H1 (cell line): ENCODE measurements around the gene FMNL2. TPM values are rescaled to one million over a fixed set of nuclear protein-coding genes. Genes with fewer than 3 reads are reported as not detected.

Experiments
- CTCF ChIA-PET: fragments of 300-600 bp; sonication (Branson Sonifier 250); formaldehyde crosslinking; loops from one replicate; lab custom pipeline; 2021; ENCODE audit not compliant: partially characterized antibody; lab: Charles Lee
- POLR2A ChIA-PET: fragments of 300-600 bp; sonication (Branson Sonifier 250); formaldehyde crosslinking; loops from one replicate; lab custom pipeline; 2021; ENCODE audit warnings: inconsistent platforms; ENCODE audit not compliant: partially characterized antibody; lab: Charles Lee
- DNase-seq, 2 experiments: peaks; one replicate each; pipeline versions ENCODE4 v3.0.0 to v3.0.0-alpha.2; 2010 to 2022; ENCODE audit warnings: low spot score in 2 of 2, low read depth in 1 of 2, mixed read lengths in 1 of 2
- FAIRE-seq: peaks from 2 replicates; lab custom pipeline; 2011; peaks lifted over from hg19 to GRCh38; lab: Jason Lieb, UNC
- H2AFZ ChIP-seq: 2 replicates; pipeline ENCODE4 v1.8.1; 2012; ENCODE audit warnings: low read length, inconsistent platforms
- H2AK5ac ChIP-seq: 2 replicates; pipeline ENCODE4 v1.6.1; 2013; ENCODE audit warnings: low read depth, low read length
- H2BK120ac ChIP-seq: replicated peaks from 2 replicates; pipeline ENCODE3; 2013; ENCODE audit warnings: low read depth, low read length, inconsistent platforms
- H2BK12ac ChIP-seq: 2 replicates; pipeline ENCODE4 v1.6.1; 2013; ENCODE audit warnings: low read depth, low read length
- H2BK15ac ChIP-seq: 2 replicates; pipeline ENCODE4 v1.6.1; 2013; ENCODE audit warnings: low read length
- H2BK20ac ChIP-seq: 2 replicates; pipeline ENCODE4 v1.6.1; 2013; ENCODE audit warnings: low read length
- H2BK5ac ChIP-seq: 2 replicates; pipeline ENCODE4 v1.6.1; 2013; ENCODE audit warnings: low read depth, low read length
- H3K14ac ChIP-seq: 2 replicates; pipeline ENCODE4 v1.6.1; 2013; ENCODE audit warnings: inconsistent platforms; ENCODE audit not compliant: insufficient read length
- H3K18ac ChIP-seq: 2 replicates; pipeline ENCODE4 v1.6.1; 2013; ENCODE audit warnings: low read length; ENCODE audit errors: extremely low read depth
- H3K23ac ChIP-seq: 2 replicates; pipeline ENCODE4 v1.6.1; 2013; ENCODE audit warnings: inconsistent platforms; ENCODE audit not compliant: insufficient read length
- H3K23me2 ChIP-seq: 2 replicates; pipeline ENCODE4 v1.6.1; 2013; ENCODE audit warnings: low read depth, low read length
- H3K27ac ChIP-seq: 2 replicates; pipeline ENCODE4 v1.6.1; 2011; ENCODE audit warnings: low read depth, low read length, inconsistent platforms
- H3K27me3 ChIP-seq, 4 experiments: replicated peaks in 1 of 4; 1 replicate in 1 of 4; 2 replicates in 3 of 4; pipeline versions ENCODE4 v1.6.1 to v1.8.1; 2011 to 2013; ENCODE audit warnings: low read length in 3 of 4, mild to moderate bottlenecking in 3 of 4, inconsistent platforms in 2 of 4, mixed read lengths in 2 of 4, moderate library complexity in 1 of 4; ENCODE audit not compliant: control insufficient read depth in 3 of 4, insufficient read depth in 3 of 4; ENCODE audit errors: extremely low read depth in 1 of 4
- H3K36me3 ChIP-seq, 4 experiments: 2 replicates each; pipeline versions ENCODE4 v1.6.1 to v1.8.1; 2011 to 2013; ENCODE audit warnings: mild to moderate bottlenecking in 4 of 4, low read length in 3 of 4, moderate library complexity in 2 of 4, control low read depth in 1 of 4, inconsistent platforms in 1 of 4; ENCODE audit not compliant: insufficient read depth in 4 of 4, control insufficient read depth in 2 of 4
- H3K4ac ChIP-seq: replicated peaks from 2 replicates; pipeline ENCODE3; 2013; ENCODE audit warnings: low read length, low read depth, mixed read lengths, inconsistent platforms; ENCODE audit not compliant: insufficient read length
- H3K4me1 ChIP-seq, 4 experiments: replicated peaks in 1 of 4; 1 replicate in 1 of 4; 2 replicates in 3 of 4; pipeline versions ENCODE4 v1.6.1 to v1.8.1; 2011 to 2013; ENCODE audit warnings: low read length in 3 of 4, inconsistent platforms in 2 of 4, mixed read lengths in 1 of 4; ENCODE audit not compliant: insufficient read depth in 4 of 4, control insufficient read depth in 3 of 4
- H3K4me2 ChIP-seq, 2 experiments: 2 replicates each; pipeline versions ENCODE4 v1.6.1 to v1.8.1; 2011 to 2013; ENCODE audit warnings: low read depth in 2 of 2, low read length in 2 of 2, control low read depth in 1 of 2, inconsistent platforms in 1 of 2, mild to moderate bottlenecking in 1 of 2; ENCODE audit not compliant: insufficient read depth in 1 of 2
- H3K4me3 ChIP-seq, 4 experiments: fragments of 200-600, 300-600 bp in 1 of 4; sonication (generic), shearing (Covaris generic), sonication (Bioruptor Twin) in 1 of 4; 2 replicates each; pipeline versions ENCODE4 v1.5.1 to v1.8.1; 2011 to 2016; ENCODE audit warnings: low read length in 4 of 4, low read depth in 3 of 4, control low read depth in 2 of 4, inconsistent platforms in 2 of 4, mild to moderate bottlenecking in 2 of 4, mixed read lengths in 1 of 4, moderate library complexity in 1 of 4; ENCODE audit not compliant: insufficient read depth in 2 of 4; ENCODE audit errors: extremely low read depth in 1 of 4
- H3K56ac ChIP-seq: replicated peaks from 2 replicates; pipeline ENCODE3; 2013; ENCODE audit warnings: low read depth, mild to moderate bottlenecking, mixed read lengths, low read length, inconsistent platforms; ENCODE audit not compliant: insufficient read length
- H3K79me1 ChIP-seq: 2 replicates; pipeline ENCODE4 v1.6.1; 2013; ENCODE audit warnings: low read depth, low read length, control low read depth
- H3K79me2 ChIP-seq, 2 experiments: 2 replicates each; pipeline versions ENCODE4 v1.6.1 to v1.8.1; 2012 to 2013; ENCODE audit warnings: low read length in 2 of 2, mild to moderate bottlenecking in 2 of 2, inconsistent platforms in 1 of 2; ENCODE audit not compliant: insufficient read depth in 2 of 2, control insufficient read depth in 1 of 2
- H3K9ac ChIP-seq, 4 experiments: replicated peaks in 1 of 4; 1 replicate in 1 of 4; 2 replicates in 3 of 4; pipeline versions ENCODE4 v1.6.1 to v1.8.1; 2011 to 2013; ENCODE audit warnings: low read depth in 3 of 4, low read length in 3 of 4, control low read depth in 2 of 4, mild to moderate bottlenecking in 2 of 4, moderate library complexity in 2 of 4, inconsistent platforms in 1 of 4; ENCODE audit errors: extremely low read depth in 1 of 4
- H3K9me3 ChIP-seq, 2 experiments: 2 replicates each; pipeline versions ENCODE4 v1.6.1 to v1.8.1; 2012 to 2013; ENCODE audit warnings: mild to moderate bottlenecking in 2 of 2, moderate library complexity in 2 of 2, control low read depth in 1 of 2, inconsistent platforms in 1 of 2, low read depth in 1 of 2, low read length in 1 of 2, mixed read lengths in 1 of 2; ENCODE audit not compliant: insufficient read depth in 2 of 2
- H4K20me1 ChIP-seq, 2 experiments: replicated peaks in 1 of 2; 2 replicates each; pipeline versions ENCODE3 to v1.8.1; 2011 to 2013; ENCODE audit warnings: inconsistent platforms in 2 of 2, low read length in 2 of 2, mild to moderate bottlenecking in 1 of 2; ENCODE audit not compliant: insufficient read depth in 2 of 2, control insufficient read depth in 1 of 2
- H4K5ac ChIP-seq: 2 replicates; pipeline ENCODE4 v1.6.1; 2013; ENCODE audit warnings: low read length, low read depth, mixed read lengths, inconsistent platforms; ENCODE audit not compliant: insufficient read length
- H4K8ac ChIP-seq: 2 replicates; pipeline ENCODE4 v1.8.0; 2013; ENCODE audit warnings: mild to moderate bottlenecking, moderate library complexity, low read length, inconsistent platforms; ENCODE audit not compliant: insufficient read depth; ENCODE audit errors: extremely low read depth
- H4K91ac ChIP-seq: replicated peaks from 2 replicates; pipeline ENCODE3; 2013; ENCODE audit warnings: low read length, mixed read lengths, inconsistent platforms; ENCODE audit not compliant: insufficient read length
- ASH2L ChIP-seq: fragments of 200-600, 300-600 bp; sonication (generic); IDR thresholded peaks from one replicate; pipeline ENCODE4 v1.7.1; 2017; ENCODE audit warnings: low read length
- CBX8 ChIP-seq: fragments of 300-800, 300-1000 bp; sonication (generic); IDR thresholded peaks from 2 replicates; pipeline ENCODE4 v1.7.1; 2016; ENCODE audit warnings: low read depth, low read length, borderline replicate concordance
- EP300 ChIP-seq, 2 experiments: IDR thresholded peaks; 1 replicate in 1 of 2; 2 replicates in 1 of 2; pipeline ENCODE4 v1.6.1; 2011 to 2012; ENCODE audit warnings: low read depth in 2 of 2, low read length in 2 of 2, mild to moderate bottlenecking in 2 of 2, borderline replicate concordance in 1 of 2, inconsistent platforms in 1 of 2, moderate library complexity in 1 of 2
- HDAC6 ChIP-seq: IDR thresholded peaks from one replicate; pipeline ENCODE4 v1.7.1; 2012; ENCODE audit warnings: low read depth, mild to moderate bottlenecking, inconsistent platforms, low read length, moderate library complexity
- RAD21 ChIP-seq, 2 experiments: IDR thresholded peaks in 1 of 2; conservative IDR thresholded peaks in 1 of 2; 2 replicates each; pipeline ENCODE4 v1.6.1; 2011; ENCODE audit warnings: low read depth in 2 of 2, low read length in 2 of 2, improper control_type of control experiment in 1 of 2, inconsistent platforms in 1 of 2, mild to moderate bottlenecking in 1 of 2, moderate library complexity in 1 of 2
- RBBP5 ChIP-seq: IDR thresholded peaks from 2 replicates; pipeline ENCODE4 v1.7.1; 2012; ENCODE audit warnings: low read depth, mild to moderate bottlenecking, inconsistent platforms, low read length, moderate library complexity, borderline replicate concordance
- SP2 ChIP-seq: IDR thresholded peaks from 2 replicates; pipeline ENCODE4 v1.6.1; 2012; ENCODE audit warnings: mild to moderate bottlenecking, low read length, inconsistent platforms
- WGBS, 2 experiments: shearing (Covaris generic) in 1 of 2; methylation state at CpG; one replicate each; pipeline versions ENCODE4 v1.1.6 to v1.1.7; 2013 to 2015; ENCODE audit warnings: low lambda C conversion rate in 2 of 2, mixed read lengths in 2 of 2, inconsistent platforms in 1 of 2, low coverage in 1 of 2, missing lambda C conversion rate in 1 of 2; ENCODE audit not compliant: insufficient replicate concordance in 2 of 2, insufficient coverage in 1 of 2, insufficient read length in 1 of 2; ENCODE audit errors: extremely low coverage in 1 of 2, missing lambda C conversion rate in 1 of 2; 5-methylcytosine and 5-hydroxymethylcytosine counted together
- polyA plus RNA-seq, 7 experiments: library from polyadenylated mRNA; depleted of rRNA in 3 of 7; stranded (reverse) in 5 of 7; unstranded in 2 of 7; fragments of >200 nt in 5 of 7; fragments of 200-250 nt in 2 of 7; gene quantifications; 1 replicate in 5 of 7; 2 replicates in 1 of 7; 4 replicates in 1 of 7; pipeline versions ENCODE4 v1.2.1 to v1.2.3, GENCODE V29; 2011 to 2013; ENCODE audit warnings: missing spikeins in 2 of 7, mixed read lengths in 2 of 7
- total RNA-seq: library from RNA; stranded (reverse); fragmentation: NEBNext Ultra II Directional; extraction: Animal tissue kit (Norgen Biotek cat#: 25700); gene quantifications from 2 replicates; pipeline ENCODE4 v1.2.1, GENCODE V29; 2021
- TF ChIP-seq, protein P1 (sequence below): IDR thresholded peaks from 2 replicates; pipeline ENCODE4 v1.6.1; 2011; ENCODE audit warnings: low read length, improper control_type of control experiment

FMNL2 gene
- total and polyA plus RNA-seq, 2 of the 8 experiments (the other 6 are each of a cell fraction or from before 2014, with no cell fraction given): 15.5 to 45.1 TPM

DNA sequence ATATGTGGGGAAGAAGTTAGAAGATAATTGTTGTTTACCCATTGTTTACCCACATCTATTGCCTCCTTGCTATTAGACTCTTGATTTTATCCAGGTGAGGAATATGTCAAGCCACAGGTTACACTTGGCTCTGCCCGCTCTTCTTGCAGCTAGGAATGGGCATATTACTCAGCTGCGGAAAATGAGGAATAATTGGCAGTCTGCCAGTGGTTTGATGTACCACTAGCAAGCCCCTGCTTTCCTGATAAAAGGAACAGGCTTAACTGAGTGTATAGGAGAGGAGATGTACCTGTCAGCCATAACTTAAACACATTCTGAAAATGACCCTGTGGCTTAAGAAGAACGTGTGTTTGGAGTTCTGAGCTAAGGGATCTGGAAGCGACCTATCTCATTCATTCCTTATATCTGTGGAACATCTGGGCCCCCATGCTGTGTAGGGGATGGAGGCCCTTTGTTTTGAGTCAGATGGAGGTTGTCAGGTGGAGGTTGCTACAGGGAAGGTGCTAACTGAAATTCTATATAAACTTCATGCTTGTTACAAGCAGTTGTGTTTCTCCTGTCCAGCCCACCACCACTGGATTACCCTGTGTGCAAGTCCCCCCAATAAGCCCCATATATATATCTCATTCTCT lies 4.6 kb upstream of the FMNL2 start:
- H2BK15ac ChIP-seq: no peak overlapping the region
- H3K27me3 ChIP-seq: no peaks in the 10 kb centered on the region
- H2BK120ac ChIP-seq: no peak overlapping the region
- H4K8ac ChIP-seq: no peak overlapping the region
- 73% methylated on average over 4 of the region's 4 CpGs; no CpG with 5 or more reads in 1 of the 2 experiments for WGBS, 2 experiments
- CTCF ChIA-PET: no interaction called here
- no peak overlapping the region for H2BK12ac ChIP-seq
- no peak overlapping the region for H3K4me2 ChIP-seq
- H3K79me2 ChIP-seq: no peaks in the 10 kb centered on the region
- H2AK5ac ChIP-seq: no peak overlapping the region
- H3K4me1 ChIP-seq: no peaks in the 10 kb centered on the region; a peak in 1 of 7 replicates
- DNase-seq (no peak), FAIRE-seq (no peak)
- no peak overlapping the region for H3K14ac ChIP-seq
- H3K23ac ChIP-seq: no peak overlapping the region
- no peak overlapping the region for H2AFZ ChIP-seq
- H4K5ac ChIP-seq: no peak overlapping the region
- H3K23me2 ChIP-seq: no peaks in the 10 kb centered on the region; the same call in 1 of the 2 replicates
- POLR2A ChIA-PET: no interaction called here
- TF ChIP-seq EP300 (IDR thresholded peaks at IDR 0.05; ENCODE audit: borderline replicate concordance in 1 of 2, low read depth in 2 of 2, low read length in 2 of 2) (no peak), SP2 (no peak), RBBP5 (no peak), ASH2L (no peak), CBX8 (no peak), RAD21 (IDR thresholded peaks at IDR 0.05 in 1 of 2, conservative IDR thresholded peaks at IDR 0.05 in 1 of 2; ENCODE audit: low read depth in 2 of 2, low read length in 2 of 2) (no peak), HDAC6 (no peak)
- TF ChIP-seq, protein P1, sequence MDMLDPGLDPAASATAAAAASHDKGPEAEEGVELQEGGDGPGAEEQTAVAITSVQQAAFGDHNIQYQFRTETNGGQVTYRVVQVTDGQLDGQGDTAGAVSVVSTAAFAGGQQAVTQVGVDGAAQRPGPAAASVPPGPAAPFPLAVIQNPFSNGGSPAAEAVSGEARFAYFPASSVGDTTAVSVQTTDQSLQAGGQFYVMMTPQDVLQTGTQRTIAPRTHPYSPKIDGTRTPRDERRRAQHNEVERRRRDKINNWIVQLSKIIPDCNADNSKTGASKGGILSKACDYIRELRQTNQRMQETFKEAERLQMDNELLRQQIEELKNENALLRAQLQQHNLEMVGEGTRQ: no peak
- H2BK5ac ChIP-seq: no peak overlapping the region
- H3K9me3 ChIP-seq: no peaks in the 10 kb centered on the region
- H3K36me3 ChIP-seq: no peaks in the 10 kb centered on the region
- no peak overlapping the region for H3K9ac ChIP-seq
- no peak overlapping the region for H2BK20ac ChIP-seq
- H4K91ac ChIP-seq: no peak overlapping the region
- no peak overlapping the region for H3K4me3 ChIP-seq
- no peak overlapping the region for H3K18ac ChIP-seq
- H3K27ac ChIP-seq: no peak overlapping the region
- H3K4ac ChIP-seq: no peak overlapping the region
- H4K20me1 ChIP-seq: no peaks in the 10 kb centered on the region
- no peaks in the 10 kb centered on the region for H3K79me1 ChIP-seq
- no peak overlapping the region for H3K56ac ChIP-seq
